GM19452 (cell line): ENCODE data around the gene BRIX1.

Source experiments
- ATAC-seq: cut with Tn5 transposase; IDR thresholded peaks from one replicate; pipeline ENCODE4 v1.9.1; 2021; ENCODE audit not compliant: unreplicated experiment

BRIX1 gene

GRCh38 chr5:34915139-34915855, at the start of gene BRIX1, which contains the start of gene RAD1:
Gene BRIX1, plus strand, starts transcription at chr5:34915711. Its CDS starts 28 bp downstream, at chr5:34915739.
Gene RAD1, minus strand, starts transcription at chr5:34915504. Its CDS starts 612 bp downstream, at chr5:34914892.
- ATAC-seq, result peak; percentile 99

GRCh38 chr5:34866989-34867471, 48.5 kb upstream of the BRIX1 start:
- ATAC-seq, result no peak

DNA sequence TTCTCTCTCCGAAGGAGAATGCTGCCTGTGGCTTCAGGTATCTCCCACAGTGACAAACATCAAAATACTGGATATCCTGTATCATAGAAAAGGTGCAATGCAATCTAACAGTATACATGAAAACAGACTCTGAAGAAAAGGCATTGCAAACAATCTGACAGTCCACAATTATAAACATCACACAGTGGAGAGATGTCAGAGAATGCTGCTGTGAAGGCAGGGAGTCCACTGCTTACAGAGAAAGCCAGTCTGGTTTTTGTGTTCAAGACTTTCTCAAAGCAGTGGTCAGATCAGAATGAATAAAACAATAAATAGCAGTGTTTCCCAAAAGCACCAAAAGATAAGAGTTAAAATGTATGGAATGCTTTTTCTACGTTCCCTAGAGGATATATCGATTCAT, 47.9 kb upstream of the BRIX1 start:
- ATAC-seq, result no peak

GRCh38 chr5:34868791-34869190, 46.7 kb upstream of the BRIX1 start:
- ATAC-seq, result no peak

DNA sequence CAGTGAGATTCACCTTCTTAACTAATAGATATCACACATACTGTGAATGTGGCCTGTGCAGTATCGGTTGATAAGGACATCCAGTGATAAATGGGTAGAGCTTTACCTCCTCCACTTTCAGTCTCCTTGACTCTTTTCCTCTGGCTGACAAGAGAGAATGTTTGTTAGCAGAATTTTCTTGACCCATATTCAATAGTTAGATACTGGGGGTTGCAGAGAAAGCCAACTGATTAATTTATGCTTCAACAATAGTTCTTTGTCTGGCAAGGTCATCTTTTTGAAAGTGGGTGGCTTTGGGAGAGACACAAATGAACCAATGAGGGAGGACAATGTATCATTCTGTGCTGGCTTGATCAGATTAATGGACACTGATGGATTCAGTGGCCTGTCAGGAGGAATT, 46.3 kb upstream of the BRIX1 start:
- ATAC-seq, result no peak

- ATAC-seq, result no peak
Measured at GRCh38 chr5:34870382-34870781, 45.1 kb upstream of the BRIX1 start.

DNA sequence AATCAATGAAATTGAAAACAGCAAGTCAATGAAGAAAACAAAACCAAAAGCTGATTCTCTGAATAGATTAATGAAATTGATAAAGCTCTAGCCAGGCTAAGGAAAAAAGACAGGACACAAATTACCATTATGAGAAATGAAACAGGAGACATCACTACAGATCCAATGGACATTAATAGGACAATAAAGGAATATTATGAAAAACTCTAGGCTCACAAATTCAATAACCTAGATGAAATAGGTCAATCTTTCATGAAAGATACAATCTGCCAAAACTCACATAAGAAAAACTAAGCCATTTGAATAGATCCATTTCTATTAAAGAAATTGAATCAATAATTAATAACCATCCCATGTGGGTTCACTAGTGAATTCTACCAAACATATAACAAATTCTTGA, 39.2 kb upstream of the BRIX1 start:
- ATAC-seq, result no peak

- no peak for ATAC-seq
Measured at GRCh38 chr5:34881246-34881645, 34.3 kb upstream of the BRIX1 start.

DNA sequence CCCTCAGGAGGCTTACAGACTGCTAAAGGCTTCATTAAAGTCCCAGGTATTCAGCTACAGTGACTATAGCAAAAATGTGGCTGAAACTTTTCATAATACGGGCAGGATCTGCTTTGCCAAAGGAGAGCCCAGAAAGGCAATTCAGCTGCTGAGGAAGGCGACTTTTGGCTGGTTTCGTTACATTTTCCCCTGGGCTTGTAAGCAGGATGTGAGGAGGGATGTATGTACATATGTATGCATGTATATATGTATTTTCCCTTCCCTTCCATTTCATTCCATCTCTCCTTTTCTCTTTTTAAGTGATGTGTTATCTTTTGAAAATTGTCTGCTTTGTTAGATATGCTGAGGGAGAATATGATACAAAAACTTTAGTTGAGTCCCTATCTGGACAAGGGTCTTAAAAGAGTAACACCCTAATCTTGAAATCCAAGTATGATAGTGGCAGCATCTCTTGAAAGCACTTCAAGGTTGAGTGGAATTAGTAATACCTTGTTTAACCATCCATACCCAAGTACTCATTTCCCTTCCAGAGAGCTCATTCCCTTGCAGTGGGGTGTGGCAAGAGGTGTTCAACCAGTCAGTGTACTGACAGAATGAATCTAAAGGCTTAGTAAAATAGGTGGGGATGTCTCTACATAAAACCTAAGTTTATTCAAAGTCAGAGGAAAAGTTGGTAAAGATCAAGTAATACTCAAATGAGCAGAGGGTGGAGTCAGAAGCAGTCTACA, 29.0 kb upstream of the BRIX1 start:
- ATAC-seq, result no peak

- ATAC-seq, result no peak
Measured at GRCh38 chr5:34889394-34889793, 26.1 kb upstream of the BRIX1 start.

- no peak for ATAC-seq
Measured at GRCh38 chr5:34891981-34892380, 23.5 kb upstream of the BRIX1 start.

- no peak for ATAC-seq
Measured at GRCh38 chr5:34892414-34892813, 23.1 kb upstream of the BRIX1 start.

- no peak for ATAC-seq
Measured at GRCh38 chr5:34894716-34895115, 20.8 kb upstream of the BRIX1 start.

DNA sequence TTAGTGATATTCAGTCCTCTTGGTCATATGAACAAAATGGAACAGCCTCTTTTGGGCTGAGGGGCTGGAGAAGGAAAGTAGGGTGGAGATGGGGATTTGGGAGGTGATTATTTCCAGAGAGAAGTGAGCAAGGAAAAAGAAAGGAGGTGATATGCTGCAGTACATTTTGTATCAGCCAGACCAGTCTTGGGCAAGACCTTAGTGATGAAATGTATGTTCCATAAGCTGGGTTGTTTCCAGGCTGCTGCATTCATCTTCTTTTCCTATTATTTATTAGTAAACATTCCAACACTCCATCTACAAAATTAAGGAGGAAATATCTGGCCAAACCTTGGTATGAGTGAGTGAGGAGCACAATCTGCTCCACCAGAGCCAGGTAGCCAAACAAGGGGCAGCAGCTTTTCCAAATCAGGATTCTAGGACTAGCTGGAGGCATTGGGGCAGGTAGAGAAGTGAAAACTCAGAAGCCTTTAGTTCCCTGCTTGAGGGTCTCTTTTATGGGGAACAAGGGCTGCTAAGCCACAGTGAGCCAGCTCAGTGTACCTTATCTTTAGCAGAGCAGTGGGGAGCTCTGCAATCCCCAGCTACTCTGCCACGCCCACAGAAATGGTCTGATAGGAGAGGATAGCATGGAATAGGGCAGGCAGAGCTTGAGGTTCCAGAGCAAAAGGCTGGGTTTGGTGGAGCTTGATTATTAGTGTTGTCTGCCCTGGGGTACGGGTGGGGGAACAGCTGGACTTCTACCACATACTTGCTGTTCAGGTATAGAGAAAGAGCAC, 19.7 kb upstream of the BRIX1 start:
- no peak for ATAC-seq

DNA sequence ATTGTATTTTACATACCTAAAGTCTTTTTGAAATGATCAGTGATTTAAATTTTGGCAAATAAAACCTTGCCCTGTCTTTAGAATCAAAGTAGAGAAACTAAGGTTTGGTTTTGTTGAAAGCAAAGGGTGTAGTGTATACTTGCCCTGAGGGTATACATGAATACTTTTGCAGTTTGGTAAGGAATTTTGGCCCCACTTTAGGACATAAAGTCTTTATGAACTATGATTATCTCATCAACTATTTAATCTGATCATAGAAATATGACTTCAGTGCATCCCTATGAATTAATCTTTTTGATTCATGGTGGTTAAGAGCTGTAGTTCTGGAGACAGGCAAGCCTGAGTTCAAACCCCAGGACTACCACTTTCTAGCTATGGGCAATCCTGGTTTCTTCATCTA, 17.9 kb upstream of the BRIX1 start:
- no peak for ATAC-seq

DNA sequence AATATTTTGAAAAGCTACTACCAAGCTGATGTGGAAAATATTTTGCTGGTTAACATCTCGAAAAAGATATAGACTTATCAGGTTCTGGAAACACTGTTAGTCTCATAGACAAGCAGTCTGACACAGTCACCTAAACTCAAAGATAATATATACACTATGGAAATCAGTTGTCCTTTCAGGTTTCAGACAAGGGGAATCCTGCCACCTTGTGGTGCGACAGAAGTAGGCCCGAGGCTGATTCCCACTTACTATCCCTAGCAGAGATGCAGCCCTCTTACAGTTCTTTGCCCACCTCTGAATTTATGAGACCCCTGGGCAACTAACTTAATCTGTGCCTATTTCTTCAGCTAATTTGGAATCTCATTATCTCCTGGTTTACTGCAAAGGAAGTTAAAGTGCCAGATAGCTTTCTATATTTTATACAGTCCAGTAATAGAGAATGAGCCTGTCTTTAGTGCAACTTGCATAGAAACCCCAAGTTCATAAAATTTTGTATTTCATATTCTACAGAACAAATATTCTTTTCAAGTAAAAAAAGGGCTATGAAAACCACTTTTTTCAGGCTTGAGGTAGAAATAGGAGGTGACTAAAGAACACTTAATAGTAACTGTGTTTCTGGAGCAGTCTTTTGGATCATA, 17.1 kb upstream of the BRIX1 start:
- no peak for ATAC-seq

GRCh38 chr5:34899066-34899465, 16.4 kb upstream of the BRIX1 start:
- ATAC-seq, result no peak

DNA sequence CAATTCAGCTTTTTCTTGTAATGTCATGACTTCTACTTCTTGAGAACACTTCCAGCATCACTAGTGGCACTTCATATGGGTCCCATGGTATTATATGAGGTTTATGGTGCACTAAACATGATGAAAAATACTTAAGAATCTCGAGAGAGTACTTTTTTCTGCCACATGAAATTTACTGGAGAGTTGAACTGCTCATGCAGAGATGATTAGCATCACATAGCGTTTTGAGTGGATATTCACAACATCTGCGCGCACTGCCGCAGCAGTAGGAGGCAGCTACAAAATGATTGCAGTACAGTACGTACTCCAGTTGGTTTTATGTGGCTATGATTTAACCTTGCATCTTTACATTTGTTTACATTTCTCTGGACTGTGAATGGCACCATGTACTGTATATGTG, 14.9 kb upstream of the BRIX1 start:
- no peak for ATAC-seq

- ATAC-seq, result no peak
Measured at GRCh38 chr5:34903260-34903659, 12.3 kb upstream of the BRIX1 start.

DNA sequence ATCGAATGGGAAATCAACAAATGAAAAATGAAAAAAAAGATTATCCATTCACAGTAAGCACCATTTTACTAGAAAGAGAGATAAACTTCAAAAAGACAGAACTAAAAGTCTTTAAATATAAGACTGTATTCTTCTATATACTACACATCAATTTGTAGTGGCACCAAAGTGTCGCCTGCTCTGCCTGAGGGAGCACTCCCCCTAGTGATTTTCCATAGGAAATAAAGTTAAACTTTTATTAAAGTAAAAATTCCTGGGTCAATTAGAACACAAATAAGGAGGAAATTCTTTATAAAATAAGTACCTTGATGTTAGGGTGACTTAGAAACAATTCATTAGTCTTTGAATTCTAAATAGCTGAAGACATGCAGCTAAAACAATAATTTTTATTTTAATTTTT, 9.9 kb upstream of the BRIX1 start:
- ATAC-seq, result no peak

GRCh38 chr5:34913072-34913471, 2.4 kb upstream of the BRIX1 start:
- no peak for ATAC-seq
